ENCODE results near the gene LPIN2.

DNA sequence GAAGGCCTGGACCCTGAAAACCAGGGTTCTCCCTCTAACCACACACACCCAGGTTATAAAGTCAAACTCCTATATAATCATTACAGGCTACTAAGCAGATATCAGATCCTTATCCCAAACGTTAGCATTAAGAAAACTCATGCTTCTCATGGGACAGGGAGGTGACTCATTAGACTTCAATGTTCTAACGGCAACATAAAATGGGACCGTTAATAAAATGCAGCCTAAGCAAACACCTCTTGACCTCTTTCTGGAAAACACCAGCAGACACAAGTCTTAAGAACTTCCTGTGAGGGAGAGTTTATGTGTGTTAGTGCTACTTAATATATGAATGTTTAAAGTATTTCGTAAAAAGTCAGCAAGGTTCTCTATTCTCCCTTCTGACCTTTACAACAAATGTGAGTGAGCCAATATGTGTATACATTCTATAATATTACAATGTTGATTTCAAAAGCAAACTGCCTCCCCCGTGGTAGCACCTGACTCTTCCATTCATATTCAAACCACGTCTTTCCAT is 31.7 kb downstream of the LPIN2 start:
- TF ChIP-seq, protein P1, sequence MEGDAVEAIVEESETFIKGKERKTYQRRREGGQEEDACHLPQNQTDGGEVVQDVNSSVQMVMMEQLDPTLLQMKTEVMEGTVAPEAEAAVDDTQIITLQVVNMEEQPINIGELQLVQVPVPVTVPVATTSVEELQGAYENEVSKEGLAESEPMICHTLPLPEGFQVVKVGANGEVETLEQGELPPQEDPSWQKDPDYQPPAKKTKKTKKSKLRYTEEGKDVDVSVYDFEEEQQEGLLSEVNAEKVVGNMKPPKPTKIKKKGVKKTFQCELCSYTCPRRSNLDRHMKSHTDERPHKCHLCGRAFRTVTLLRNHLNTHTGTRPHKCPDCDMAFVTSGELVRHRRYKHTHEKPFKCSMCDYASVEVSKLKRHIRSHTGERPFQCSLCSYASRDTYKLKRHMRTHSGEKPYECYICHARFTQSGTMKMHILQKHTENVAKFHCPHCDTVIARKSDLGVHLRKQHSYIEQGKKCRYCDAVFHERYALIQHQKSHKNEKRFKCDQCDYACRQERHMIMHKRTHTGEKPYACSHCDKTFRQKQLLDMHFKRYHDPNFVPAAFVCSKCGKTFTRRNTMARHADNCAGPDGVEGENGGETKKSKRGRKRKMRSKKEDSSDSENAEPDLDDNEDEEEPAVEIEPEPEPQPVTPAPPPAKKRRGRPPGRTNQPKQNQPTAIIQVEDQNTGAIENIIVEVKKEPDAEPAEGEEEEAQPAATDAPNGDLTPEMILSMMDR (IDR thresholded peaks at IDR 0.05): no peak
- no peak for TF ChIP-seq POLR2A (IDR thresholded peaks at IDR 0.05)

Measured in uterus (tissue), 2 donors.